GM19438 (cell line): ENCODE measurements around the gene YPEL5.

Experiments
- ATAC-seq: cut with Tn5 transposase; IDR thresholded peaks from one replicate; pipeline ENCODE4 v1.9.1; 2021; ENCODE audit warnings: low read depth; ENCODE audit not compliant: unreplicated experiment

Gene YPEL5

DNA sequence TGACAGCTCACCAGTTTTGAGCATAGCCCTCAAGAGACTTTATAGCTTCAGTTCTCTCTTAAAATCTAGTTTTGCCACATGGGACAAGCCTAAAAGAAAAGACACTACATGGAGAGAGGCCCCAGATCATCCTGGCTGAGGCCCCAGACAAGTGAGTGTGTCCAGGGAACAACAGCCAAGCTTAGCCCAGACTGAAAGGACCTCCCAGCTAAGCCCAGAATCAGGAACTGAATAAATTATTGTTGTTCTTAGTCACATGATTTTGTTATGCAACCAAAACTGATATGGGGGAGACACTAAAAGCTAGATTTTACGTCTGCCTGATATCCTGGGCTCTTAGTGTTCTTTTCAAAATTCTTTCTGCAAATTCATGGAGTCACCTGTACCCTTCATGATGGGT lies 55.2 kb downstream of the YPEL5 start:
- no peak for ATAC-seq

DNA sequence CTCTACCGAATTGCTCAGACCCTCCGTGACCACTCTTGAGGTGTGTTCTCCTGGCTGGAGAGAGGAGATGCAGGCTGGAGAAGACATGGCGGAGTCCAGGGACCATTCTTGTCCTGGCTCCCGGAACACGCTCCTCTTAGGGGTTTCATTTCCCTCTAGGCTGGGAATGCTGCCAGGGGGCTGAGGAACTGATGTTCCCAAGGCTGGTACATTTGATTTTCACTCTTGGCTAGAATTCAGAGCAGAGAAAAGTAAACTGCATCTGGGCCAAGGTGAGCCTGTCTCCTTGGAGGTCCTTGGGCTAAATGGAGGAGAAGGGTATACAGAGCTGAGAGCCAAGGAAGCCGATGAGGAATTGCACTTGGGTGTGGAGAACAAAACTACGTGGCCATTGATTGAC lies 56.3 kb downstream of the YPEL5 start:
- ATAC-seq = no peak

DNA sequence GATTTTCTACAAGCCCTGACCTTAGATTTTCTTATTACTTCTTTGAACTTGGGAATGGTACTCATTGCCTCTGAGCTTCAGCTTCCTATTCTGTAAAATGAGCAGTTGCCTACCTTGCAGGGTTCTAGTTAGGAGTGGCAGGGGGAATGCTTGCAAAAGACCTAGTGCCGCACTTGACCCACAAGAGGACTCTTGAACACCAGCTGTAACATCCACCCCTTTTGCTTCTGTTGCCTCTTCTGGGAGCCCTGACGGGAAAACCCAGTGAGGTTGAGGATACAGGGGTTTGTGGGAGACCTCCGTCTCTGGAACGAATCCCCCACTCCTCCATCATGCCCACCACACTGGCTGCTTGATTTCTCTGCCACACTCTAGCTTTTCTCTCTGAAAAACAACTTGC lies 57.5 kb downstream of the YPEL5 start:
- no peak for ATAC-seq

DNA sequence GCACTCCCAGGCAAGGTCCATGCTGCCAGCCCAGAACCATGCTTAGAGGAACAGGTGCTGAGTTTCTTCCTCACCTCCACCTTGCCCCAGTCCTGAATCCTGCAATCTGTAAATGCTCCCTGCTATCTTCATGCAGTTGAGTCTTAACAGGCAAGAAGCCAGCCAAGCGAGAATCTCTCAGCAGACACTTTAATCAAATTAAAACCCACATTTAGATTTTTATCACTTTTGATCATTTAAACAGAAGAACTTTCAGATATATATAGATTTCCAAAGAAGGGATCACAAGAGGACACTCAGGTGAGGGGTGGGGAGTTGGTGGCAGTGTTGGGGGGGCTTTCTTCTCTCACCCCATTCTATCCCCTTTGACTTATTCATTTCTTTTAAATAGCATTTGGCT lies 58.6 kb downstream of the YPEL5 start:
- ATAC-seq = no peak

DNA sequence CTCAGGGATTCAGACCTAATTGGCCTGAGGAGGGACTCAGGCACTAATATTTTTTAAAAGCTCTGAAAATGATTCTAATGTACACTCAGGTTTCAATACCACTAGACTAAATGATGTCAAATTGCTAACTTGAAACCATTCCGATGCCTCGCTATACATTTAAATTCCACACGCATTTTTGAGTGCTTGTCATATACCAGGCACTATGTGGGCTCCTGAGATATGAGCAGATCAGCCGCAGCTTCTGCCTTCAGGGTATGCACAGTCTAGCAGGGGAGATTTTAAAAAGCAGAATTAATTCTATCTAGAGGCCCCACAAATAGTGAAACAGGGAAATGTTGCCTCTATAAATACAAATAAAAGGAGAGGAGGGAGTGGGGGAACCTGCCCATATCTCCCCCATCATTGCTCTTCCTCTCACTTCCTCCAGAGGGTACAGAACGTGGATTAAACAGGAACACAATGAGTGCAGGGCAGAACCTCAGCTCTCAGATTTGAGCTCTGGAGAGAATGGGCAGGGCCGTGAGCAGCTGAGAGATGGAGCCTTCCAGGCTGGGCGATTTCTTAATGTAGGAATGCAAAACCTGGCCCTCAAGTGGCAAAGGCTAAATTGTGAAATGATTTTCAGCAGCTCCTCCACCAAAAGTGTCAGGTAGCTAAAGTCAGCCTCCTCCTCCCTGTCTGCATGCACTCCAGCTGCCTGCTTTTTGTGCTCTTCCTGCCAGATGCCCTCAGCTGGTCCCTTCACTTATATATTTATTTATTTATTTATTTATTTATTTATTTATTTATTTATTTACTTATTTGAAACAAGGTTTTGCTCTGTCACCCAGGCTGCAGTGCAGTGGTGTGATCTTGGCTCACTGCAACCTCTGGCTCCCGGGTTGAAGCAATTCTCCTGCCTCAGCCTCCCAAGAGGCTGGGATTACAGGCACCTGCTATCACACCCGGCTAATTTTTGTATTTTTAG lies 59.9 kb downstream of the YPEL5 start:
- ATAC-seq = no peak

DNA sequence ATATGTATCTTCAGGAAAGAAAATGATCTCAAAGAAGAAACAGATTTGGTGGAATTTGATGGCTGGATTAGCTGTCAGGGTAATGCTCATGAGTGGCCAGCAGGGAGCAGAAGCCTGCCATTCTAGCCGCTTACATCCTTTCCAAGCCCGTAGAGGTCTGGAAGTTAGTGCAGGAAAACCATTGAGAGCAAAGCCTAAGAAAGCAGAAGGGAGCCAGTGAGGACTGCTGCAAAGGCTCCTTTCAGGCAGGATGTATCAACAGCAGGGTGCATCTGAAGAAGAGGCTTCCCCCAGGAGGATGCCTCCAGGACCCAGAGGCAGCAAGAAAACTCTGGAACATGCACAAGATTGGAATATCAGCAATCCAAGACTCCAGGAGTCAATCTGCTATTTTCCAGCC lies 61.6 kb downstream of the YPEL5 start:
- ATAC-seq = no peak

DNA sequence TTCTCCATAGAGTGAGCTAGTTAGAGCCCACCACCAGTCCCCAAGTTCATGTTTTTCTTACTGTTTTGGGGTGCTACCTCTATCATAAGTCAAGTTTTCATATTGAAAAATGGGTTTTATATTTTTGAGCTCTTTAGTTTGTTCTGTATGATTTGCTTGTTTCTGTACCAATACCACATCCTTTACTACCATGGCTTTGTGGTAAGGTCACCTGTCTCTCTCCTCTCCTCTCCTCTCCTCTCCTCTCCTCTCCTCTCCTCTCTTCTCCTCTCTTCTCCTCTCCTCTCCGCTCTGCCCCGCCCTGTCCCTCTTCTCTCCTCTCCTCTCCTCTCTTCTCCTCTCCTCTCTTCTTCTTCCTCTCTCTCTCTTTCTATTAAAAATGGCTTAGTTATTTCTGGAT lies 62.4 kb downstream of the YPEL5 start:
- no peak for ATAC-seq
